Neural cell (in vitro differentiated cells): ENCODE data around the gene CFL1.

ENCODE experiments used
- EZH2 ChIP-seq: fragments of 200-600, 300-800 bp; shearing (Covaris generic), sonication (generic); IDR thresholded peaks from 2 replicates; pipeline ENCODE4 v1.6.1; 2014; ENCODE audit warnings: antibody characterized with exemption, low read length, borderline replicate concordance, mild to moderate bottlenecking; ENCODE audit not compliant: insufficient read depth, poor library complexity, severe bottlenecking
- MXI1 ChIP-seq: fragments of 450-650 bp; conservative IDR thresholded peaks from 2 replicates; pipeline ENCODE4 v1.6.1; 2014; ENCODE audit warnings: antibody characterized with exemption, mild to moderate bottlenecking; ENCODE audit not compliant: poor library complexity, severe bottlenecking
- POLR2AphosphoS5 ChIP-seq: IDR thresholded peaks from 2 replicates; pipeline ENCODE4 v1.6.1; 2012
- RAD21 ChIP-seq: fragments of 450-650 bp; conservative IDR thresholded peaks from 2 replicates; pipeline ENCODE4 v1.6.1; 2014; ENCODE audit warnings: antibody characterized with exemption, mild to moderate bottlenecking, moderate library complexity
- SMC3 ChIP-seq: fragments of 450-650 bp; conservative IDR thresholded peaks from 2 replicates; pipeline ENCODE4 v1.6.1; 2014; ENCODE audit warnings: antibody characterized with exemption, mild to moderate bottlenecking, moderate library complexity; ENCODE audit not compliant: poor library complexity
- TF ChIP-seq, protein P1 (sequence below): fragments of 450-650 bp; IDR thresholded peaks from 2 replicates; pipeline ENCODE4 v1.5.1; 2014; ENCODE audit warnings: antibody characterized with exemption, mild to moderate bottlenecking, moderate library complexity; ENCODE audit not compliant: poor library complexity, severe bottlenecking
- TF ChIP-seq, protein P2 (sequence below): IDR thresholded peaks from 2 replicates; pipeline ENCODE4 v1.6.1; 2012; ENCODE audit warnings: borderline replicate concordance

DNA sequence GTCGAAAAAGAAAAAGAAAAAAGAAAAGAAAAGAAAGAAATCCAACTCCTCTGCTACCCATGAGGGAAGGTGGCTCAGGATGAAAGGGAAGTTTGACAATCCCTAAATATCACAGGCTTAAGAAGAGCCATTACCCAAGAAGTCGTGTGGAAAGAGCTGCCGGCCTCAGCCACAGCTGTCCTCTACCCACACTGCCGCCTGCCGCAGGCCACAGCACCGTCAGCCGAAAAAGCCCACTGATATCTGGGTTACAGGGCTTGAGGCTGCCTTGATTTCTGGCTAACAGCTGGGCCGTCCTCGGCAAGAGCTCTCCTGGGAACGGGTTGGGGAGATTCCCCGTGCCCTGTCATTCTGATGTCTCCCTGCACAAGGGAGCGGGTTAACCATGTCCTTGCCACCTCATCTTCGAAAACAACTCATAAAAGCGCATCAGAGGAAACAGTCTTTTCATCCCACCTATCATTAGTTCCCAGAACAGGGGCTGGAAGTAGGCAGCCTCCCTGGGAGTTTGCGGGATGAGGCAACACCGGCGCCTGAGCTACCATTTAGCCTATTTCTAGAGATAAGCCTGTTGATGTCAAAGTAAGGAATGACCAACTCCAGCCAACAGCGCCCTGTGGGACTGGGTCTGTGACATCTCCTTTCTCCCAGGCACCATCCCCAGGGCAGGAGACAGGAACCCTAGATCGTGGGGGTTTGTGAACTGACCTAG is 46.1 kb downstream of the CFL1 start:
- no peak for TF ChIP-seq RAD21
- TF ChIP-seq, protein P1, sequence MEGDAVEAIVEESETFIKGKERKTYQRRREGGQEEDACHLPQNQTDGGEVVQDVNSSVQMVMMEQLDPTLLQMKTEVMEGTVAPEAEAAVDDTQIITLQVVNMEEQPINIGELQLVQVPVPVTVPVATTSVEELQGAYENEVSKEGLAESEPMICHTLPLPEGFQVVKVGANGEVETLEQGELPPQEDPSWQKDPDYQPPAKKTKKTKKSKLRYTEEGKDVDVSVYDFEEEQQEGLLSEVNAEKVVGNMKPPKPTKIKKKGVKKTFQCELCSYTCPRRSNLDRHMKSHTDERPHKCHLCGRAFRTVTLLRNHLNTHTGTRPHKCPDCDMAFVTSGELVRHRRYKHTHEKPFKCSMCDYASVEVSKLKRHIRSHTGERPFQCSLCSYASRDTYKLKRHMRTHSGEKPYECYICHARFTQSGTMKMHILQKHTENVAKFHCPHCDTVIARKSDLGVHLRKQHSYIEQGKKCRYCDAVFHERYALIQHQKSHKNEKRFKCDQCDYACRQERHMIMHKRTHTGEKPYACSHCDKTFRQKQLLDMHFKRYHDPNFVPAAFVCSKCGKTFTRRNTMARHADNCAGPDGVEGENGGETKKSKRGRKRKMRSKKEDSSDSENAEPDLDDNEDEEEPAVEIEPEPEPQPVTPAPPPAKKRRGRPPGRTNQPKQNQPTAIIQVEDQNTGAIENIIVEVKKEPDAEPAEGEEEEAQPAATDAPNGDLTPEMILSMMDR: no peak
- no peak for TF ChIP-seq EZH2
- no peak for TF ChIP-seq POLR2AphosphoS5
- no peak for TF ChIP-seq MXI1
- no peak for TF ChIP-seq SMC3
- TF ChIP-seq, protein P2, sequence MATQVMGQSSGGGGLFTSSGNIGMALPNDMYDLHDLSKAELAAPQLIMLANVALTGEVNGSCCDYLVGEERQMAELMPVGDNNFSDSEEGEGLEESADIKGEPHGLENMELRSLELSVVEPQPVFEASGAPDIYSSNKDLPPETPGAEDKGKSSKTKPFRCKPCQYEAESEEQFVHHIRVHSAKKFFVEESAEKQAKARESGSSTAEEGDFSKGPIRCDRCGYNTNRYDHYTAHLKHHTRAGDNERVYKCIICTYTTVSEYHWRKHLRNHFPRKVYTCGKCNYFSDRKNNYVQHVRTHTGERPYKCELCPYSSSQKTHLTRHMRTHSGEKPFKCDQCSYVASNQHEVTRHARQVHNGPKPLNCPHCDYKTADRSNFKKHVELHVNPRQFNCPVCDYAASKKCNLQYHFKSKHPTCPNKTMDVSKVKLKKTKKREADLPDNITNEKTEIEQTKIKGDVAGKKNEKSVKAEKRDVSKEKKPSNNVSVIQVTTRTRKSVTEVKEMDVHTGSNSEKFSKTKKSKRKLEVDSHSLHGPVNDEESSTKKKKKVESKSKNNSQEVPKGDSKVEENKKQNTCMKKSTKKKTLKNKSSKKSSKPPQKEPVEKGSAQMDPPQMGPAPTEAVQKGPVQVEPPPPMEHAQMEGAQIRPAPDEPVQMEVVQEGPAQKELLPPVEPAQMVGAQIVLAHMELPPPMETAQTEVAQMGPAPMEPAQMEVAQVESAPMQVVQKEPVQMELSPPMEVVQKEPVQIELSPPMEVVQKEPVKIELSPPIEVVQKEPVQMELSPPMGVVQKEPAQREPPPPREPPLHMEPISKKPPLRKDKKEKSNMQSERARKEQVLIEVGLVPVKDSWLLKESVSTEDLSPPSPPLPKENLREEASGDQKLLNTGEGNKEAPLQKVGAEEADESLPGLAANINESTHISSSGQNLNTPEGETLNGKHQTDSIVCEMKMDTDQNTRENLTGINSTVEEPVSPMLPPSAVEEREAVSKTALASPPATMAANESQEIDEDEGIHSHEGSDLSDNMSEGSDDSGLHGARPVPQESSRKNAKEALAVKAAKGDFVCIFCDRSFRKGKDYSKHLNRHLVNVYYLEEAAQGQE: no peak
